ENCODE results near the gene MCCC2.

DNA sequence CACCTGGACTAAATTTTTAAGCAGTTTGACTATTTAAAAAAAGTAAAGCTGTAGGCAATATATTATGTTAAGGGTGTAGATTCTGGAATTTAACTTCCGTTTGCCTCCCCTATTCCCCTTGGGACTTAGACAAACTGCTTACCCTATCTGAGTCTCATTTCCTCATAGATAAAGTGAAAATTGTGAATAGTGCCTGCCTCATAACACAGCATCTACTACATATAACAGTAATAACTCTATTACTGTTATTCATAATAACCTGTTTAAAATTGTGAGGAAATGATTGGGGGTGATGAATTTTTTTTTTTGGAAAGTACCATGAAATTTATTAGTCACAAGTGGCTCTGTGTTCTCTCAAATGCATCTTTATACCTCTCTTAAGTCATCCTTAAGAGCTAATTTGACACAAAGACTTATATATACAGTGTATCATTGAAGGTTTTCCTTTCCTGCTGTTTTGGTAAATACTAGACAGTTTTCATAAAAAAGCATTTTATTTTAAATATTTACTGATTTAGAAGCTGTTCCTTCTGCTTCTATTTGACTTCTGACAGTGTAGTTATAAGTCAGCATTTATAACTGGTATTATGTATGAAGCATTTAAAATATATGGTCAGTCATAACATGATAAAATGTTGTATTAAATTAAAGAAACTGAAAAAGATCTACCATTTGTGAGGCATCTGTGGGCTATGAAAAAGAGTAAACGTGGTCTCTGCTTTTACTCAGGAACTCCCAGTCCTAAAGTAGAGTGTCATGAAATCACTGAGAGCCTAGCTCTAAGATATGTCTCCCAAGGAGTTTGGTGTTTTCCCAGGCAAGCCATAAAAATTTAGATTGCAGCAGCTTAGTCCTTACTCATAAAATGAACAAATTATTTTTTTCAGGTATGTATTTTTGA lies 46.4 kb downstream of the MCCC2 start:
- TF ChIP-seq, protein P1, sequence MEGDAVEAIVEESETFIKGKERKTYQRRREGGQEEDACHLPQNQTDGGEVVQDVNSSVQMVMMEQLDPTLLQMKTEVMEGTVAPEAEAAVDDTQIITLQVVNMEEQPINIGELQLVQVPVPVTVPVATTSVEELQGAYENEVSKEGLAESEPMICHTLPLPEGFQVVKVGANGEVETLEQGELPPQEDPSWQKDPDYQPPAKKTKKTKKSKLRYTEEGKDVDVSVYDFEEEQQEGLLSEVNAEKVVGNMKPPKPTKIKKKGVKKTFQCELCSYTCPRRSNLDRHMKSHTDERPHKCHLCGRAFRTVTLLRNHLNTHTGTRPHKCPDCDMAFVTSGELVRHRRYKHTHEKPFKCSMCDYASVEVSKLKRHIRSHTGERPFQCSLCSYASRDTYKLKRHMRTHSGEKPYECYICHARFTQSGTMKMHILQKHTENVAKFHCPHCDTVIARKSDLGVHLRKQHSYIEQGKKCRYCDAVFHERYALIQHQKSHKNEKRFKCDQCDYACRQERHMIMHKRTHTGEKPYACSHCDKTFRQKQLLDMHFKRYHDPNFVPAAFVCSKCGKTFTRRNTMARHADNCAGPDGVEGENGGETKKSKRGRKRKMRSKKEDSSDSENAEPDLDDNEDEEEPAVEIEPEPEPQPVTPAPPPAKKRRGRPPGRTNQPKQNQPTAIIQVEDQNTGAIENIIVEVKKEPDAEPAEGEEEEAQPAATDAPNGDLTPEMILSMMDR (IDR thresholded peaks at IDR 0.05; ENCODE audit: poor library complexity): no peak
- no peak for TF ChIP-seq EZH2 (IDR thresholded peaks at IDR 0.05; ENCODE audit: borderline replicate concordance)

Data from hepatocyte (in vitro differentiated cells).